Activated T-helper 2 cell treated with anti-CD3 and anti-CD28 coated beads, Interferon-gamma antibody, Interleukin-2, Interleukin-4, amounts not matched to agents 10 μg/mL and 5 μg/mL and 100 μg/mL, durations not matched to agents 14 hours and 24 hours and 36 hours (primary cell): Measurements from ENCODE around the gene SLC49A3. TPM values are rescaled to one million over a fixed set of nuclear protein-coding genes. Genes with fewer than 3 reads are reported as not detected.

Experiments used
- DNase-seq: peaks from one replicate; pipeline ENCODE4 v3.0.0; 2021; ENCODE audit warnings: low spot score
- H3K27ac Mint-ChIP-seq: one replicate; pipeline ENCODE4 v1.8.0; 2021; ENCODE audit warnings: mixed read lengths
- H3K27me3 Mint-ChIP-seq: one replicate; pipeline ENCODE4 v1.8.0; 2021; ENCODE audit warnings: low read depth, mixed read lengths
- H3K36me3 Mint-ChIP-seq: one replicate; pipeline ENCODE4 v1.8.0; 2021; ENCODE audit warnings: low read depth, mixed read lengths
- H3K4me1 Mint-ChIP-seq: one replicate; pipeline ENCODE4 v1.8.0; 2021; ENCODE audit warnings: low read depth, mixed read lengths
- H3K4me3 Mint-ChIP-seq: one replicate; pipeline ENCODE4 v1.8.0; 2021; ENCODE audit warnings: low read depth, mild to moderate bottlenecking, moderate library complexity, mixed read lengths
- H3K9me3 Mint-ChIP-seq: one replicate; pipeline ENCODE4 v1.8.0; 2021; ENCODE audit warnings: mixed read lengths
- intact Hi-C: fragments of 100-400 bp; cut with micrococcal nuclease; formaldehyde crosslinking; loops from one replicate; pipeline ENCODE4 v1.15.1; 2023
- total RNA-seq: library from RNA; stranded (reverse); gene quantifications from 2 replicates; pipeline ENCODE4 v1.2.3, GENCODE V29; 2022

Gene SLC49A3
- total RNA-seq, 1 donor from 2014 or later: 0.50 TPM

GRCh38 chr4:686413-687040, 2.4 kb downstream of the SLC49A3 start:
- peaks cover 12% of the 10 kb centered on the region for H3K27me3 Mint-ChIP-seq
- H3K4me1 Mint-ChIP-seq: no peaks in the 10 kb centered on the region
- H3K9me3 Mint-ChIP-seq: no peaks in the 10 kb centered on the region
- no peaks in the 10 kb centered on the region for H3K36me3 Mint-ChIP-seq
- no peak overlapping the region for H3K4me3 Mint-ChIP-seq
- DNase-seq: no peak
- intact Hi-C loops: no loop called here
- no peak overlapping the region for H3K27ac Mint-ChIP-seq

GRCh38 chr4:685679-686412, 3.1 kb downstream of the SLC49A3 start:
- peaks cover 12% of the 10 kb centered on the region for H3K27me3 Mint-ChIP-seq
- no peak overlapping the region for H3K4me3 Mint-ChIP-seq
- H3K27ac Mint-ChIP-seq: no peak overlapping the region
- no peak for DNase-seq
- no peaks in the 10 kb centered on the region for H3K9me3 Mint-ChIP-seq
- intact Hi-C loops: no loop called here
- H3K4me1 Mint-ChIP-seq: no peaks in the 10 kb centered on the region
- no peaks in the 10 kb centered on the region for H3K36me3 Mint-ChIP-seq

GRCh38 chr4:684623-685327, 4.2 kb downstream of the SLC49A3 start:
- H3K4me1 Mint-ChIP-seq: no peaks in the 10 kb centered on the region
- no peaks in the 10 kb centered on the region for H3K36me3 Mint-ChIP-seq
- intact Hi-C loops: loop anchor here (5.0 kb wide), 1 partner anchor 347 kb away; the partner anchor contains the start of gene ZNF141
- no peak overlapping the region for H3K4me3 Mint-ChIP-seq
- no peak for DNase-seq
- H3K9me3 Mint-ChIP-seq: no peaks in the 10 kb centered on the region
- H3K27ac Mint-ChIP-seq: no peak overlapping the region
- H3K27me3 Mint-ChIP-seq: peaks cover 5% of the 10 kb centered on the region

- Mint-ChIP-seq H3K9me3 (no peaks in the 10 kb centered on the region), H3K27ac (no peak overlapping the region), H3K27me3 (peaks cover 5% of the 10 kb centered on the region), H3K4me1 (no peaks in the 10 kb centered on the region), H3K4me3 (no peak overlapping the region), H3K36me3 (no peaks in the 10 kb centered on the region)
- DNase-seq: peak; percentile 33
- intact Hi-C loops: loop anchor here (5.0 kb wide), 1 partner anchor 347 kb away; the partner anchor contains the start of gene ZNF141
Measured at GRCh38 chr4:683982-684622, 4.8 kb downstream of the SLC49A3 start.

GRCh38 chr4:683247-683897, 5.6 kb downstream of the SLC49A3 start:
- Mint-ChIP-seq H3K36me3 (no peaks in the 10 kb centered on the region), H3K4me3 (no peak overlapping the region), H3K4me1 (no peaks in the 10 kb centered on the region), H3K27ac (no peak overlapping the region), H3K27me3 (peaks cover 5% of the 10 kb centered on the region), H3K9me3 (no peaks in the 10 kb centered on the region)
- no peak for DNase-seq
- intact Hi-C loops: loop anchor here (5.0 kb wide), 1 partner anchor 346 kb away; the partner anchor contains the start of gene ZNF141

- intact Hi-C loops: loop anchor here (5.0 kb wide), 1 partner anchor 345 kb away; the partner anchor contains the start of gene ZNF141
- Mint-ChIP-seq H3K27ac (no peak overlapping the region), H3K4me3 (no peak overlapping the region), H3K27me3 (peaks cover under 1% of the 10 kb centered on the region), H3K36me3 (no peaks in the 10 kb centered on the region), H3K9me3 (no peaks in the 10 kb centered on the region), H3K4me1 (no peaks in the 10 kb centered on the region)
- no peak for DNase-seq
Measured at GRCh38 chr4:682490-683172, 6.3 kb downstream of the SLC49A3 start.

GRCh38 chr4:681736-682451, 7.1 kb downstream of the SLC49A3 start:
- no peaks in the 10 kb centered on the region for H3K36me3 Mint-ChIP-seq
- no peaks in the 10 kb centered on the region for H3K4me1 Mint-ChIP-seq
- no peak overlapping the region for H3K27ac Mint-ChIP-seq
- intact Hi-C loops: loop anchor here (5.0 kb wide), 1 partner anchor 345 kb away; the partner anchor contains the start of gene ZNF141
- no peaks in the 10 kb centered on the region for H3K27me3 Mint-ChIP-seq
- H3K9me3 Mint-ChIP-seq: no peaks in the 10 kb centered on the region
- DNase-seq: no peak
- H3K4me3 Mint-ChIP-seq: no peak overlapping the region

GRCh38 chr4:680928-681645, 7.9 kb downstream of the SLC49A3 start:
- H3K27me3 Mint-ChIP-seq: no peaks in the 10 kb centered on the region
- intact Hi-C loops: loop anchor here (5.0 kb wide), 1 partner anchor 344 kb away; the partner anchor contains the start of gene ZNF141
- DNase-seq: peak; percentile 41
- H3K9me3 Mint-ChIP-seq: no peaks in the 10 kb centered on the region
- no peak overlapping the region for H3K27ac Mint-ChIP-seq
- H3K4me1 Mint-ChIP-seq: no peaks in the 10 kb centered on the region
- H3K36me3 Mint-ChIP-seq: no peaks in the 10 kb centered on the region
- H3K4me3 Mint-ChIP-seq: peak overlapping the region; percentile 45

- H3K9me3 Mint-ChIP-seq: no peaks in the 10 kb centered on the region
- no peaks in the 10 kb centered on the region for H3K36me3 Mint-ChIP-seq
- H3K4me3 Mint-ChIP-seq: peak overlapping the region; percentile 45
- H3K4me1 Mint-ChIP-seq: peaks cover 2% of the 10 kb centered on the region
- intact Hi-C loops: loop anchor here (5.0 kb wide), 1 partner anchor 343 kb away; the partner anchor contains the start of gene ZNF141
- DNase-seq: no peak
- H3K27ac Mint-ChIP-seq: no peak overlapping the region
- no peaks in the 10 kb centered on the region for H3K27me3 Mint-ChIP-seq
Measured at GRCh38 chr4:680551-680927, 8.4 kb downstream of the SLC49A3 start.

- no peak for DNase-seq
- no peaks in the 10 kb centered on the region for H3K9me3 Mint-ChIP-seq
- H3K4me3 Mint-ChIP-seq: peak overlapping the region; percentile 26
- H3K27me3 Mint-ChIP-seq: no peaks in the 10 kb centered on the region
- peaks cover 2% of the 10 kb centered on the region for H3K4me1 Mint-ChIP-seq
- H3K36me3 Mint-ChIP-seq: no peaks in the 10 kb centered on the region
- no peak overlapping the region for H3K27ac Mint-ChIP-seq
- intact Hi-C loops: loop anchor here (5.0 kb wide), 1 partner anchor 343 kb away; the partner anchor contains the start of gene ZNF141
Measured at GRCh38 chr4:680091-680490, 8.9 kb downstream of the SLC49A3 start.

- intact Hi-C loops: loop anchor here (5.0 to 10.0 kb wide), 2 partner anchors 205 to 342 kb away; partner anchors contain the start of gene ZNF141
- no peak for DNase-seq
- Mint-ChIP-seq H3K36me3 (no peaks in the 10 kb centered on the region), H3K9me3 (no peaks in the 10 kb centered on the region), H3K4me1 (peaks cover 2% of the 10 kb centered on the region), H3K27ac (no peak overlapping the region), H3K4me3 (no peak overlapping the region), H3K27me3 (no peaks in the 10 kb centered on the region)
Measured at GRCh38 chr4:679629-680028, 9.3 kb downstream of the SLC49A3 start.
